GM12878 (cell line): ENCODE measurements around the gene ZSWIM3. TPM values are rescaled to one million over a fixed set of nuclear protein-coding genes. Genes with fewer than 3 reads are reported as not detected.

Source experiments
- ATAC-seq: fragments of 200-7000 bp; cut with Tn5 transposase; 3 replicates; pipeline ENCODE4 v1.9.1; 2020; ENCODE audit warnings: mild to moderate bottlenecking, moderate library complexity
- BruUV-seq: library from RNA; stranded (reverse); fragments of 400-500 nt; replicated peaks from 2 replicates; lab custom pipeline; 2021; lab: Mats Ljungman, UMichigan
- CTCF ChIA-PET: fragments of 300-600 bp; sonication (Branson Sonifier 250); formaldehyde crosslinking; extraction: SDS; loops from one replicate; lab custom pipeline; 2021; ENCODE audit warnings: inconsistent platforms; lab: Yijun Ruan, JAX
- POLR2A ChIA-PET: fragments of 350-600 bp; formaldehyde crosslinking; extraction: SDS; loops from one replicate; lab custom pipeline; 2021; ENCODE audit warnings: inconsistent platforms; lab: Charles Lee
- RAD21 ChIA-PET: fragments of 300-600 bp; sonication (Branson Sonifier 250); formaldehyde crosslinking; loops from one replicate; lab custom pipeline; 2023; ENCODE audit warnings: antibody characterized with exemption; ENCODE audit not compliant: unreplicated experiment; lab: Charles Lee
- SMC1A ChIA-PET: fragments of 300-600 bp; sonication (Branson Sonifier 250); formaldehyde crosslinking; loops from one replicate; lab custom pipeline; 2023; ENCODE audit not compliant: unreplicated experiment, uncharacterized antibody; lab: Charles Lee
- DNase-seq: peaks from one replicate; pipeline ENCODE4 v3.0.0-alpha.2; 2011; ENCODE audit warnings: low read depth, low spot score
- FAIRE-seq: peaks from 3 replicates; lab custom pipeline; 2011; peaks lifted over from hg19 to GRCh38; lab: Jason Lieb, UNC
- H2AFZ ChIP-seq: 2 replicates; pipeline ENCODE4 v1.6.0; 2011; ENCODE audit warnings: low read depth, low read length, control low read depth; ENCODE audit not compliant: control insufficient read depth
- H3K27ac ChIP-seq: 2 replicates; pipeline ENCODE4 v1.5.1; 2011; ENCODE audit warnings: control low read depth; ENCODE audit not compliant: control insufficient read depth, insufficient read depth
- H3K27me3 ChIP-seq, 2 experiments: replicated peaks in 1 of 2; 2 replicates each; pipeline versions ENCODE4 v1.6.0 to v1.6.1; 2011; ENCODE audit warnings: low read length in 1 of 2; ENCODE audit not compliant: control insufficient read depth in 2 of 2, insufficient read depth in 2 of 2
- H3K36me3 ChIP-seq, 2 experiments: 2 replicates each; pipeline ENCODE4 v1.5.1; 2011; ENCODE audit warnings: low read length in 1 of 2; ENCODE audit not compliant: control insufficient read depth in 2 of 2, insufficient read depth in 2 of 2
- H3K4me1 ChIP-seq: 2 replicates; pipeline ENCODE4 v1.6.1; 2011; ENCODE audit warnings: mild to moderate bottlenecking, low read length, moderate library complexity, mixed read lengths; ENCODE audit not compliant: control insufficient read depth, insufficient read depth
- H3K4me2 ChIP-seq: 2 replicates; pipeline ENCODE4 v1.6.0; 2011; ENCODE audit warnings: control low read depth; ENCODE audit not compliant: control insufficient read depth, insufficient read depth
- H3K4me3 ChIP-seq: fragments of 200-600 bp; sonication (generic); 2 replicates; pipeline ENCODE4 v1.5.1; 2016
- H3K79me2 ChIP-seq: 2 replicates; pipeline ENCODE4 v1.6.0; 2011; ENCODE audit warnings: low read length; ENCODE audit not compliant: control insufficient read depth, insufficient read depth
- H3K9ac ChIP-seq: 2 replicates; pipeline ENCODE4 v1.8.0; 2011; ENCODE audit warnings: low read length, control low read depth, mixed read lengths; ENCODE audit not compliant: control insufficient read depth, insufficient read depth
- H3K9me3 ChIP-seq: replicated peaks from 3 replicates; pipeline ENCODE4 v1.5.1; 2011; ENCODE audit warnings: mild to moderate bottlenecking, low read length; ENCODE audit not compliant: control insufficient read depth, insufficient read depth
- H4K20me1 ChIP-seq: 2 replicates; pipeline ENCODE4 v1.6.0; 2011; ENCODE audit not compliant: control insufficient read depth, insufficient read depth
- ATF7 ChIP-seq: fragments of 450-650 bp; IDR thresholded peaks from 2 replicates; pipeline ENCODE4 v1.6.1; 2016; ENCODE audit warnings: low read depth, mild to moderate bottlenecking
- CBX5 ChIP-seq: sonication (generic); IDR thresholded peaks from 2 replicates; pipeline ENCODE4 v1.6.1; 2016; ENCODE audit warnings: low read depth, moderate library complexity, mild to moderate bottlenecking, inconsistent platforms
- CHD4 ChIP-seq: fragments of 200-600 bp; sonication (generic); IDR thresholded peaks from 2 replicates; pipeline ENCODE4 v1.6.1; 2016; ENCODE audit warnings: mild to moderate bottlenecking
- E2F8 ChIP-seq: fragments of 450-650 bp; IDR thresholded peaks from 2 replicates; pipeline ENCODE4 v1.6.1; 2018; ENCODE audit warnings: mild to moderate bottlenecking, low read depth, moderate library complexity; ENCODE audit not compliant: partially characterized antibody
- EP300 ChIP-seq, 2 experiments: fragments of 150-350 bp in 1 of 2; IDR thresholded peaks; 2 replicates each; pipeline ENCODE4 v1.6.1; 2011 to 2012; ENCODE audit warnings: low read depth in 2 of 2, low read length in 2 of 2, borderline replicate concordance in 1 of 2, improper control_type of control experiment in 1 of 2, inconsistent platforms in 1 of 2; ENCODE audit not compliant: control insufficient read depth in 1 of 2
- ETV6 ChIP-seq, 2 experiments: fragments of 450-650 bp in 1 of 2; IDR thresholded peaks in 1 of 2; conservative IDR thresholded peaks in 1 of 2; 2 replicates each; pipeline ENCODE4 v1.6.1; 2014; ENCODE audit warnings: antibody characterized with exemption in 1 of 2, borderline replicate concordance in 1 of 2, low read depth in 1 of 2, mild to moderate bottlenecking in 1 of 2, moderate library complexity in 1 of 2
- FOXM1 ChIP-seq: IDR thresholded peaks from 2 replicates; pipeline ENCODE4 v1.6.1; 2012; ENCODE audit warnings: low read depth, mild to moderate bottlenecking, inconsistent platforms, low read length, moderate library complexity
- GABPA ChIP-seq: IDR thresholded peaks from 2 replicates; pipeline ENCODE4 v1.6.1; 2014; ENCODE audit warnings: antibody characterized with exemption, low read depth, mild to moderate bottlenecking, inconsistent platforms
- HDAC6 ChIP-seq: fragments of 200-600 bp; sonication (generic); IDR thresholded peaks from one replicate; pipeline ENCODE4 v1.8.0; 2017; ENCODE audit warnings: antibody characterized with exemption; ENCODE audit not compliant: unreplicated experiment
- JUNB ChIP-seq: IDR thresholded peaks from 2 replicates; pipeline ENCODE4 v1.6.1; 2016; ENCODE audit warnings: antibody characterized with exemption, mild to moderate bottlenecking
- NR2C2 ChIP-seq: IDR thresholded peaks from 2 replicates; pipeline ENCODE4 v1.6.1; 2011; ENCODE audit warnings: borderline replicate concordance, low read depth; ENCODE audit not compliant: control insufficient read depth, insufficient read length
- SIN3A ChIP-seq: IDR thresholded peaks from 2 replicates; pipeline ENCODE4 v1.6.1; 2012; ENCODE audit warnings: low read depth, low read length, improper control_type of control experiment
- STAT1 ChIP-seq: fragments of 450-650 bp; conservative IDR thresholded peaks from 2 replicates; pipeline ENCODE4 v1.6.1; 2014; ENCODE audit warnings: antibody characterized with exemption, mild to moderate bottlenecking
- TARDBP ChIP-seq: IDR thresholded peaks from 2 replicates; pipeline ENCODE4 v1.6.1; 2016; ENCODE audit warnings: borderline replicate concordance
- ZNF207 ChIP-seq: fragments of 450-650 bp; IDR thresholded peaks from 2 replicates; pipeline ENCODE4 v1.6.1; 2014; ENCODE audit warnings: antibody characterized with exemption, mild to moderate bottlenecking, borderline replicate concordance
- ZNF217 ChIP-seq: fragments of 450-650 bp; IDR thresholded peaks from 2 replicates; pipeline ENCODE4 v1.6.1; 2017; ENCODE audit warnings: antibody characterized with exemption, mild to moderate bottlenecking
- ZNF274 ChIP-seq: IDR thresholded peaks from one replicate; pipeline ENCODE4 v1.8.0; 2011; ENCODE audit not compliant: insufficient read length, insufficient read depth
- WGBS: methylation state at CpG from one replicate; pipeline ENCODE4 v1.1.6; 2016; ENCODE audit warnings: low lambda C conversion rate; ENCODE audit not compliant: insufficient replicate concordance, insufficient coverage; ENCODE audit errors: missing lambda C conversion rate; 5-methylcytosine and 5-hydroxymethylcytosine counted together
- in situ Hi-C: fragments of 300-500 bp; cut with MboI; formaldehyde crosslinking; loops from 9 replicates; pipeline ENCODE4 v1.14.3; 2018; ENCODE audit warnings: mixed read lengths
- intact Hi-C: fragments of 100-400 bp; cut with micrococcal nuclease; formaldehyde crosslinking; loops from one replicate; pipeline ENCODE4 v1.14.2; 2022; ENCODE audit not compliant: unreplicated experiment
- polyA plus RNA-seq, 11 experiments: library from polyadenylated mRNA; depleted of rRNA in 4 of 11; unstranded in 6 of 11; stranded (reverse) in 5 of 11; fragments of >200 nt; fragmentation: Nextera tagmentation in 4 of 11; fragmentation: Illumina TruSeq in 1 of 11; extraction: Ambion mirVana in 4 of 11; extraction: Trizol in 1 of 11; gene quantifications; 1 replicate in 1 of 11; 2 replicates in 10 of 11; pipeline versions ENCODE4 v1.2.1 to v1.2.3, GENCODE V29; 2011 to 2016; ENCODE audit warnings: inconsistent platforms in 2 of 11, missing spikeins in 2 of 11, low read depth in 1 of 11
- total RNA-seq, 4 experiments: library from RNA; depleted of rRNA in 3 of 4; stranded (reverse); fragments of >200 nt in 3 of 4; fragmentation: Illumina TruSeq in 1 of 4; extraction: Trizol in 1 of 4; gene quantifications; 2 replicates each; pipeline versions ENCODE4 v1.2.1 to v1.2.3, GENCODE V29; 2013 to 2021
- TF ChIP-seq, protein P1 (sequence below): fragments of 150-350 bp; IDR thresholded peaks from 2 replicates; pipeline ENCODE4 v1.6.1; 2014; ENCODE audit warnings: mild to moderate bottlenecking, low read depth, low read length

ZSWIM3 gene
- total and polyA plus RNA-seq, 10 of the 15 experiments (the other 5 are each of a cell fraction or from before 2014, with no cell fraction given), result 1.6 to 5.1 (median 4.2) TPM

DNA sequence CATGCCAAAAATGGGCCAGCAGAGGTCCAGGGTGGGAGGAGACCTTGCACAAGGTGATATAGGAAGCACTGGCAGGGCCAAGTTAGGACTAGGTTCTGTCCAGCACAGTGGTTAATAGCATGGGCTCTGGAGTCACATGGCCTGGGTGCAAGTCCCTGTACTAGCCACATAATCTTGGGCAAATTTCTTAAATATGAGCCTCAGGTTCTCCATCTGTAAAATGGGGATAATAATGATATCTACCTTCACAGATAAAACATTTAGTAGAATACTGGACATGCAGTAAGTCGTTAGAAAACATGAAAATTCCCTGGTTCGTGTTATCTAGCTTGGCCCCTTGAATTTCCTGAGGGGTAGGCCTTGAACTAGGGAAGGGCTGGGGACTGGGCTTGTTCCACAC, 39.9 kb downstream of the ZSWIM3 start (continued):
- TF ChIP-seq E2F8 (no peak), CHD4 (no peak), ZNF274 (no peak), ETV6 (conservative IDR thresholded peaks at IDR 0.05 in 1 of 2, IDR thresholded peaks at IDR 0.05 in 1 of 2; ENCODE audit: borderline replicate concordance in 1 of 2, low read depth in 1 of 2) (no peak), NR2C2 (no peak), CBX5 (no peak), TARDBP (no peak), SIN3A (no peak), JUNB (no peak), ZNF217 (no peak)

DNA sequence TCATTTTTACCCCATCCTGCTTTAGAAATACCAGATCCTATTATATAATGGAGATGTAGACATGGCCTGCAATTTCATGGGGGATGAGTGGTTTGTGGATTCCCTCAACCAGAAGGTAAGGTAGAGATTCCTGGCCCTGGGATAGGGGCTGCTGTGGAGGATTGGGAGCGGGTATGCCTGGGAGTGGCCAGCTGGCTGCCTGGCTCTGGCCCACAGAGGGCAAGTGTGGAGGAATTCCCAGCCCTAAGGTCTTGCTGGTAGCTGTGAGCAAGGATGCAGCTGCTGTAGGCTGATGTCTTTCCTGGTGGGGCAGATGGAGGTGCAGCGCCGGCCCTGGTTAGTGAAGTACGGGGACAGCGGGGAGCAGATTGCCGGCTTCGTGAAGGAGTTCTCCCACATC, 40.3 kb downstream of the ZSWIM3 start:
- Histone ChIP-seq H3K27me3 (no peaks in the 10 kb centered on the region), H3K9ac (no peak overlapping the region), H3K4me3 (no peak overlapping the region), H3K36me3 (peaks cover 0 to 4% of the 10 kb centered on the region in 2 experiments; a peak in 2 of 4 replicates), H3K4me1 (peaks cover 5% of the 10 kb centered on the region), H3K9me3 (no peaks in the 10 kb centered on the region), H2AFZ (no peak overlapping the region), H3K4me2 (no peak overlapping the region), H4K20me1 (no peaks in the 10 kb centered on the region), H3K79me2 (no peaks in the 10 kb centered on the region), H3K27ac (no peak overlapping the region)
- no TSS peak for BruUV-seq
- 100% methylated on average over 7 of the region's 7 CpGs for WGBS
- intact Hi-C loops, result no loop called here
- SMC1A ChIA-PET, result no interaction called here
- no peak for FAIRE-seq
- RAD21 ChIA-PET, result no interaction called here
- CTCF ChIA-PET, result no interaction called here
- in situ Hi-C loops, result no loop called here
- no peak for ATAC-seq
- no peak for DNase-seq
- POLR2A ChIA-PET, result no interaction called here
- no peak for TF ChIP-seq ZNF207
- no peak for TF ChIP-seq STAT1
- no peak for TF ChIP-seq ATF7
- no peak for TF ChIP-seq HDAC6
- no peak for TF ChIP-seq FOXM1
- TF ChIP-seq EP300 (IDR thresholded peaks at IDR 0.05; ENCODE audit: borderline replicate concordance in 1 of 2, control insufficient read depth in 1 of 2, low read depth in 2 of 2, low read length in 2 of 2), result no peak
- TF ChIP-seq GABPA, result no peak
- TF ChIP-seq, protein P1, sequence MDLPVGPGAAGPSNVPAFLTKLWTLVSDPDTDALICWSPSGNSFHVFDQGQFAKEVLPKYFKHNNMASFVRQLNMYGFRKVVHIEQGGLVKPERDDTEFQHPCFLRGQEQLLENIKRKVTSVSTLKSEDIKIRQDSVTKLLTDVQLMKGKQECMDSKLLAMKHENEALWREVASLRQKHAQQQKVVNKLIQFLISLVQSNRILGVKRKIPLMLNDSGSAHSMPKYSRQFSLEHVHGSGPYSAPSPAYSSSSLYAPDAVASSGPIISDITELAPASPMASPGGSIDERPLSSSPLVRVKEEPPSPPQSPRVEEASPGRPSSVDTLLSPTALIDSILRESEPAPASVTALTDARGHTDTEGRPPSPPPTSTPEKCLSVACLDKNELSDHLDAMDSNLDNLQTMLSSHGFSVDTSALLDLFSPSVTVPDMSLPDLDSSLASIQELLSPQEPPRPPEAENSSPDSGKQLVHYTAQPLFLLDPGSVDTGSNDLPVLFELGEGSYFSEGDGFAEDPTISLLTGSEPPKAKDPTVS, result no peak
